Measurements from ENCODE around the gene MEIOB.

Gene MEIOB

GRCh38 chr16:1812732-1813163 lies 59.2 kb downstream of the MEIOB start:
- no peak for TF ChIP-seq REST (IDR thresholded peaks at IDR 0.05; ENCODE audit: insufficient read depth in 1 of 2, low read depth in 2 of 2, low read length in 2 of 2)
- no peak for TF ChIP-seq POLR2AphosphoS5 (IDR thresholded peaks at IDR 0.05; ENCODE audit: low read depth, low read length)
- no peak for TF ChIP-seq SIN3A (IDR thresholded peaks at IDR 0.05; ENCODE audit: borderline replicate concordance, insufficient read depth, low read length)
- TF ChIP-seq FOXP2 (optimal IDR thresholded peaks at IDR 0.05; ENCODE audit: borderline replicate concordance, extremely low read depth, extremely low read length, insufficient read depth), result no peak
- no peak for TF ChIP-seq TAF1 (IDR thresholded peaks at IDR 0.05; ENCODE audit: borderline replicate concordance, insufficient read depth, low read length)

- TF ChIP-seq POLR2AphosphoS5 (IDR thresholded peaks at IDR 0.05; ENCODE audit: low read depth, low read length) (no peak), TAF1 (IDR thresholded peaks at IDR 0.05; ENCODE audit: borderline replicate concordance, insufficient read depth, low read length) (no peak), SIN3A (IDR thresholded peaks at IDR 0.05; ENCODE audit: borderline replicate concordance, insufficient read depth, low read length) (no peak)
Measured at GRCh38 chr16:1810536-1810935, 61.4 kb downstream of the MEIOB start.

- TF ChIP-seq TAF1 (IDR thresholded peaks at IDR 0.05; ENCODE audit: borderline replicate concordance, insufficient read depth, low read length), result no peak
- TF ChIP-seq SIN3A (IDR thresholded peaks at IDR 0.05; ENCODE audit: borderline replicate concordance, insufficient read depth, low read length), result no peak
- no peak for TF ChIP-seq FOXP2 (optimal IDR thresholded peaks at IDR 0.05; ENCODE audit: borderline replicate concordance, extremely low read depth, extremely low read length, insufficient read depth)
- no peak for TF ChIP-seq POLR2AphosphoS5 (IDR thresholded peaks at IDR 0.05; ENCODE audit: low read depth, low read length)
- no peak for TF ChIP-seq REST (IDR thresholded peaks at IDR 0.05; ENCODE audit: insufficient read depth in 1 of 2, low read depth in 2 of 2, low read length in 2 of 2)
Measured at GRCh38 chr16:1810106-1810505, 61.9 kb downstream of the MEIOB start.

GRCh38 chr16:1809281-1809801 lies 62.6 kb downstream of the MEIOB start:
- no peak for TF ChIP-seq FOXP2 (optimal IDR thresholded peaks at IDR 0.05; ENCODE audit: borderline replicate concordance, extremely low read depth, extremely low read length, insufficient read depth)
- no peak for TF ChIP-seq SIN3A (IDR thresholded peaks at IDR 0.05; ENCODE audit: borderline replicate concordance, insufficient read depth, low read length)
- TF ChIP-seq TAF1 (IDR thresholded peaks at IDR 0.05; ENCODE audit: borderline replicate concordance, insufficient read depth, low read length), result no peak
- no peak for TF ChIP-seq POLR2AphosphoS5 (IDR thresholded peaks at IDR 0.05; ENCODE audit: low read depth, low read length)
- no peak for TF ChIP-seq REST (IDR thresholded peaks at IDR 0.05; ENCODE audit: insufficient read depth in 1 of 2, low read depth in 2 of 2, low read length in 2 of 2)

- TF ChIP-seq REST (IDR thresholded peaks at IDR 0.05; ENCODE audit: insufficient read depth in 1 of 2, low read depth in 2 of 2, low read length in 2 of 2) (no peak), TAF1 (IDR thresholded peaks at IDR 0.05; ENCODE audit: borderline replicate concordance, insufficient read depth, low read length) (no peak), POLR2AphosphoS5 (IDR thresholded peaks at IDR 0.05; ENCODE audit: low read depth, low read length) (no peak), FOXP2 (optimal IDR thresholded peaks at IDR 0.05; ENCODE audit: borderline replicate concordance, extremely low read depth, extremely low read length, insufficient read depth) (no peak), SIN3A (IDR thresholded peaks at IDR 0.05; ENCODE audit: borderline replicate concordance, insufficient read depth, low read length) (no peak)
Measured at GRCh38 chr16:1808691-1809090, 63.3 kb downstream of the MEIOB start.
